ENCODE data around the gene DFFB.

- TF ChIP-seq CTCF (IDR thresholded peaks at IDR 0.05) (no peak), POLR2A (IDR thresholded peaks at IDR 0.05) (no peak)
These were observed 23.3 kb downstream of the DFFB start for GRCh38 chr1:3880429-3881192.
